Activated CD8-positive, alpha-beta memory T cell treated with anti-CD3 and anti-CD28 coated beads for 4 hours (primary cell): ENCODE data around the gene EPAS1.

Source experiments
- DNase-seq, 2 donors: peaks; one replicate each; pipeline ENCODE4 v3.0.0-alpha.2; 2020; ENCODE audit warnings: low read depth in 2 of 2

Gene EPAS1

GRCh38 chr2:46409756-46410155 is 112.5 kb downstream of the EPAS1 start:
- no peak for DNase-seq

GRCh38 chr2:46410273-46411244 is 113.4 kb downstream of the EPAS1 start:
- no peak for DNase-seq

GRCh38 chr2:46411245-46411641 is 114.0 kb downstream of the EPAS1 start:
- DNase-seq = no peak

GRCh38 chr2:46411985-46412384 is 114.8 kb downstream of the EPAS1 start:
- no peak for DNase-seq

GRCh38 chr2:46413111-46413510 is 115.9 kb downstream of the EPAS1 start:
- DNase-seq = no peak

- DNase-seq = no peak
Observed at GRCh38 chr2:46413631-46414030, 116.4 kb downstream of the EPAS1 start.

GRCh38 chr2:46414701-46415100 is 117.5 kb downstream of the EPAS1 start:
- no peak for DNase-seq

- DNase-seq = no peak
Observed at GRCh38 chr2:46416280-46416679, 119.1 kb downstream of the EPAS1 start.

- no peak for DNase-seq
Observed at GRCh38 chr2:46416739-46417403, 119.7 kb downstream of the EPAS1 start.

GRCh38 chr2:46420945-46421344 is 123.7 kb downstream of the EPAS1 start:
- no peak for DNase-seq

- DNase-seq = no peak
Observed at GRCh38 chr2:46421361-46421760, 124.2 kb downstream of the EPAS1 start.

- no peak for DNase-seq
Observed at GRCh38 chr2:46422717-46423394, 125.6 kb downstream of the EPAS1 start.

- DNase-seq = no peak
Observed at GRCh38 chr2:46424937-46425336, 127.7 kb downstream of the EPAS1 start.

GRCh38 chr2:46428911-46429436 is 131.8 kb downstream of the EPAS1 start:
- DNase-seq = no peak

GRCh38 chr2:46430413-46430812 is 133.2 kb downstream of the EPAS1 start:
- no peak for DNase-seq

GRCh38 chr2:46430992-46431391 is 133.8 kb downstream of the EPAS1 start:
- DNase-seq = no peak

GRCh38 chr2:46431481-46432235 is 134.5 kb downstream of the EPAS1 start:
- DNase-seq = no peak

GRCh38 chr2:46434851-46435273 is 137.7 kb downstream of the EPAS1 start:
- DNase-seq = no peak

GRCh38 chr2:46435353-46435752 is 138.1 kb downstream of the EPAS1 start:
- no peak for DNase-seq

GRCh38 chr2:46435796-46436360 is 138.7 kb downstream of the EPAS1 start:
- no peak for DNase-seq
